Measurements from ENCODE around the gene VLDLR.
A peak's percentile ranks its signal among the peaks of the same experiment; 100 is the strongest.

Gene VLDLR

DNA sequence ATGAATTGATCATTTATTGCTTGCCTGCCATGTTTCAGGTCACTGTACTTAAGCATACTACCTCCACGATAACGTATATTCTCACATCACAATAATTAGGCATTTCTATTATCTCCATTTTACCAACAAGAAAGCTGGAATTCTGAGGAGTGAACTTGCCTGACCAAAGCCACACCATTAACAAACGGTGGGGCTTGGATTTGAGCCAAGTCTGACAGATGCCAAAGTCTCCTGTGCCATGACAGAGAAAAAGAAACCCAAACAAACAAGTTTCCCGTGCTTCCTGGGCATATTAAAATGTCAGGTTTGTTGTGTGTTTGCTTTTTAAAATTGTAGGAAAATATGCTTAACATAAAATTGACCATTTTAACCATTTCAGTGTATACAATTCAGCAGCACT lies 54.9 kb downstream of the VLDLR start:
- Histone ChIP-seq H3K4me3 (ENCODE audit: low read depth in 1 of 5, low read length in 5 of 5) (no peak overlapping the region), H3K36me3 (ENCODE audit: control insufficient read depth in 5 of 5, insufficient read depth in 5 of 5, low read length in 5 of 5) (no peaks in the 10 kb centered on the region), H3K4me1 (ENCODE audit: control insufficient read depth in 5 of 5, insufficient read depth in 5 of 5, low read length in 5 of 5) (peaks cover 0 to 15% (median 5%) of the 10 kb centered on the region in 5 donors), H3K27me3 (ENCODE audit: control insufficient read depth in 5 of 5, insufficient read depth in 4 of 5, low read length in 5 of 5) (no peaks in the 10 kb centered on the region), H3K27ac (ENCODE audit: low read depth, low read length) (no peak overlapping the region), H3K9me3 (ENCODE audit: control insufficient read depth in 5 of 5, low read length in 5 of 5) (no peaks in the 10 kb centered on the region), H3K9ac (ENCODE audit: low read length in 5 of 5) (no peak overlapping the region)

GRCh38 chr9:2677915-2678889 lies 56.6 kb downstream of the VLDLR start:
- Histone ChIP-seq H3K27ac (ENCODE audit: low read depth, low read length) (no peak overlapping the region), H3K27me3 (ENCODE audit: control insufficient read depth in 5 of 5, insufficient read depth in 4 of 5, low read length in 5 of 5) (no peaks in the 10 kb centered on the region), H3K4me3 (ENCODE audit: low read depth in 1 of 5, low read length in 5 of 5) (peak overlapping the region in 2 of 5 donors; percentile 4 to 18), H3K9ac (ENCODE audit: low read length in 5 of 5) (no peak overlapping the region), H3K9me3 (ENCODE audit: control insufficient read depth in 5 of 5, low read length in 5 of 5) (no peaks in the 10 kb centered on the region), H3K4me1 (ENCODE audit: control insufficient read depth in 5 of 5, insufficient read depth in 5 of 5, low read length in 5 of 5) (peaks cover 0 to 13% (median 5%) of the 10 kb centered on the region in 5 donors), H3K36me3 (ENCODE audit: control insufficient read depth in 5 of 5, insufficient read depth in 5 of 5, low read length in 5 of 5) (no peaks in the 10 kb centered on the region)

DNA sequence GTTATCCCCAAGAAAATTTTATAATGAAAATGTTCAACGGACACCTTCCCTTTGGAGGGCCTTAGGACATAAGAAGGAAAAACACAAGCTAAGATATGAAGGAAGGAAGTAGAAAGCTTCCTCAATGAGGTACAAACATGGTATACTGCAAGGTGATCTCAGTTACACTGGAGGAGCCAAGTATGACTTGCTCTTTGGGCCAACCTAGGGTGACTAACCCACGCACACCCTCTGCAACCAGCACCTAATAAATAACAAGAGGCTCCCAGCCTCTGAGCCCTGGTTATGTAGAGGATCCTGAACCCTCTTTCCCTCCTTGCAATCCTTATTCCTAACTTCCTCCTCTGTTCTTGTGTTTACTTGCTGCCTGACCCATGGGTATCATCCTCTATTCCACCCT lies 57.4 kb downstream of the VLDLR start:
- Histone ChIP-seq H3K27ac (ENCODE audit: low read depth, low read length) (no peak overlapping the region), H3K9ac (ENCODE audit: low read length in 5 of 5) (no peak overlapping the region)

GRCh38 chr9:2681981-2682380 lies 60.4 kb downstream of the VLDLR start:
- peaks cover 0 to 12% (median 4%) of the 10 kb centered on the region in 5 donors for H3K4me1 ChIP-seq (ENCODE audit: control insufficient read depth in 5 of 5, insufficient read depth in 5 of 5, low read length in 5 of 5)
- H3K27me3 ChIP-seq (ENCODE audit: control insufficient read depth in 5 of 5, insufficient read depth in 4 of 5, low read length in 5 of 5) = no peaks in the 10 kb centered on the region
- no peaks in the 10 kb centered on the region for H3K9me3 ChIP-seq (ENCODE audit: control insufficient read depth in 5 of 5, low read length in 5 of 5)
- no peaks in the 10 kb centered on the region for H3K36me3 ChIP-seq (ENCODE audit: control insufficient read depth in 5 of 5, insufficient read depth in 5 of 5, low read length in 5 of 5)
- H3K4me3 ChIP-seq (ENCODE audit: low read depth in 1 of 5, low read length in 5 of 5) = no peak overlapping the region
- H3K27ac ChIP-seq (ENCODE audit: low read depth, low read length) = no peak overlapping the region
- no peak overlapping the region for H3K9ac ChIP-seq (ENCODE audit: low read length in 5 of 5)

More for the DNA sequence above, 57.4 kb downstream of the VLDLR start:
- Histone ChIP-seq H3K27me3 (ENCODE audit: control insufficient read depth in 5 of 5, insufficient read depth in 4 of 5, low read length in 5 of 5) (no peaks in the 10 kb centered on the region), H3K4me3 (ENCODE audit: low read depth in 1 of 5, low read length in 5 of 5) (no peak overlapping the region), H3K4me1 (ENCODE audit: control insufficient read depth in 5 of 5, insufficient read depth in 5 of 5, low read length in 5 of 5) (peaks cover 0 to 12% (median 5%) of the 10 kb centered on the region in 5 donors), H3K9me3 (ENCODE audit: control insufficient read depth in 5 of 5, low read length in 5 of 5) (no peaks in the 10 kb centered on the region), H3K36me3 (ENCODE audit: control insufficient read depth in 5 of 5, insufficient read depth in 5 of 5, low read length in 5 of 5) (no peaks in the 10 kb centered on the region)

- no peaks in the 10 kb centered on the region for H3K36me3 ChIP-seq (ENCODE audit: control insufficient read depth in 5 of 5, insufficient read depth in 5 of 5, low read length in 5 of 5)
- H3K27me3 ChIP-seq (ENCODE audit: control insufficient read depth in 5 of 5, insufficient read depth in 4 of 5, low read length in 5 of 5) = no peaks in the 10 kb centered on the region
- no peak overlapping the region for H3K27ac ChIP-seq (ENCODE audit: low read depth, low read length)
- H3K4me3 ChIP-seq (ENCODE audit: low read depth in 1 of 5, low read length in 5 of 5) = no peak overlapping the region
- H3K9me3 ChIP-seq (ENCODE audit: control insufficient read depth in 5 of 5, low read length in 5 of 5) = no peaks in the 10 kb centered on the region
- H3K9ac ChIP-seq (ENCODE audit: low read length in 5 of 5) = no peak overlapping the region
- peaks cover 0 to 10% (median 0%) of the 10 kb centered on the region in 5 donors for H3K4me1 ChIP-seq (ENCODE audit: control insufficient read depth in 5 of 5, insufficient read depth in 5 of 5, low read length in 5 of 5)
These were observed 65.3 kb downstream of the VLDLR start for GRCh38 chr9:2686911-2687310.

DNA sequence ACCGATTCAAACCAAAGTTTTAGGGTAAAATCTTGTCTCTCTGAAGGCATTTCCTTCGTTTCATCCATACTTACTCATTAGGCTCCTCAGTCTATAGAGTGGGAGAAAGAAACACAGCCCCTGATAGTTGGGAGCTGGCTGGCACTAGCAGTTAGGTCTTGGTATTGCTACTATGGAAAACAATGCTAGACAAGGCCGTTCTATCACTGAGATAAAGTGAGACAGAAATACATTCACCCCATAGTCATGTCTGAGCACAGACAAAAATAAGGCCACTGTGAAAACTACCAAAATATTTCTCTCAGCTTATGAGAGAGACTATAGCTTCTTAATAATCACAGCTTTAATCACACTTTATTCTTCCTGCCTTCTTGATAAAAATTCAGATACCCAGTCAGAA lies 67.0 kb downstream of the VLDLR start:
- no peaks in the 10 kb centered on the region for H3K9me3 ChIP-seq (ENCODE audit: control insufficient read depth in 5 of 5, low read length in 5 of 5)
- no peak overlapping the region for H3K27ac ChIP-seq (ENCODE audit: low read depth, low read length)
- H3K4me1 ChIP-seq (ENCODE audit: control insufficient read depth in 5 of 5, insufficient read depth in 5 of 5, low read length in 5 of 5) = peaks cover 0 to 12% (median 0%) of the 10 kb centered on the region in 5 donors
- no peak overlapping the region for H3K4me3 ChIP-seq (ENCODE audit: low read depth in 1 of 5, low read length in 5 of 5)
- no peaks in the 10 kb centered on the region for H3K27me3 ChIP-seq (ENCODE audit: control insufficient read depth in 5 of 5, insufficient read depth in 4 of 5, low read length in 5 of 5)
- no peak overlapping the region for H3K9ac ChIP-seq (ENCODE audit: low read length in 5 of 5)
- no peaks in the 10 kb centered on the region for H3K36me3 ChIP-seq (ENCODE audit: control insufficient read depth in 5 of 5, insufficient read depth in 5 of 5, low read length in 5 of 5)

- Histone ChIP-seq H3K27me3 (ENCODE audit: control insufficient read depth in 5 of 5, insufficient read depth in 4 of 5, low read length in 5 of 5) (no peaks in the 10 kb centered on the region), H3K4me3 (ENCODE audit: low read depth in 1 of 5, low read length in 5 of 5) (no peak overlapping the region), H3K4me1 (ENCODE audit: control insufficient read depth in 5 of 5, insufficient read depth in 5 of 5, low read length in 5 of 5) (peaks cover 0 to 12% (median 0%) of the 10 kb centered on the region in 5 donors), H3K27ac (ENCODE audit: low read depth, low read length) (no peak overlapping the region), H3K36me3 (ENCODE audit: control insufficient read depth in 5 of 5, insufficient read depth in 5 of 5, low read length in 5 of 5) (no peaks in the 10 kb centered on the region), H3K9ac (ENCODE audit: low read length in 5 of 5) (no peak overlapping the region), H3K9me3 (ENCODE audit: control insufficient read depth in 5 of 5, low read length in 5 of 5) (no peaks in the 10 kb centered on the region)
These were observed 69.6 kb downstream of the VLDLR start for GRCh38 chr9:2691212-2691611.

GRCh38 chr9:2691626-2692025 lies 70.0 kb downstream of the VLDLR start:
- H3K4me1 ChIP-seq (ENCODE audit: control insufficient read depth in 5 of 5, insufficient read depth in 5 of 5, low read length in 5 of 5) = peaks cover 0 to 12% (median 0%) of the 10 kb centered on the region in 5 donors
- no peak overlapping the region for H3K9ac ChIP-seq (ENCODE audit: low read length in 5 of 5)
- no peaks in the 10 kb centered on the region for H3K9me3 ChIP-seq (ENCODE audit: control insufficient read depth in 5 of 5, low read length in 5 of 5)
- H3K36me3 ChIP-seq (ENCODE audit: control insufficient read depth in 5 of 5, insufficient read depth in 5 of 5, low read length in 5 of 5) = no peaks in the 10 kb centered on the region
- no peak overlapping the region for H3K27ac ChIP-seq (ENCODE audit: low read depth, low read length)
- no peak overlapping the region for H3K4me3 ChIP-seq (ENCODE audit: low read depth in 1 of 5, low read length in 5 of 5)
- H3K27me3 ChIP-seq (ENCODE audit: control insufficient read depth in 5 of 5, insufficient read depth in 4 of 5, low read length in 5 of 5) = no peaks in the 10 kb centered on the region

GRCh38 chr9:2693056-2693455 lies 71.5 kb downstream of the VLDLR start:
- peaks cover 0 to 12% (median 8%) of the 10 kb centered on the region in 5 donors for H3K4me1 ChIP-seq (ENCODE audit: control insufficient read depth in 5 of 5, insufficient read depth in 5 of 5, low read length in 5 of 5)

GRCh38 chr9:2697492-2697891 lies 75.9 kb downstream of the VLDLR start:
- Histone ChIP-seq H3K27me3 (ENCODE audit: control insufficient read depth in 5 of 5, insufficient read depth in 4 of 5, low read length in 5 of 5) (no peaks in the 10 kb centered on the region), H3K9me3 (ENCODE audit: control insufficient read depth in 5 of 5, low read length in 5 of 5) (no peaks in the 10 kb centered on the region), H3K36me3 (ENCODE audit: control insufficient read depth in 5 of 5, insufficient read depth in 5 of 5, low read length in 5 of 5) (no peaks in the 10 kb centered on the region), H3K4me1 (ENCODE audit: control insufficient read depth in 5 of 5, insufficient read depth in 5 of 5, low read length in 5 of 5) (peaks cover 0 to 33% (median 21%) of the 10 kb centered on the region in 5 donors), H3K9ac (ENCODE audit: low read length in 5 of 5) (no peak overlapping the region), H3K27ac (ENCODE audit: low read depth, low read length) (no peak overlapping the region), H3K4me3 (ENCODE audit: low read depth in 1 of 5, low read length in 5 of 5) (no peak overlapping the region)

More at GRCh38 chr9:2693056-2693455, 71.5 kb downstream of the VLDLR start:
- Histone ChIP-seq H3K27ac (ENCODE audit: low read depth, low read length) (no peak overlapping the region), H3K9ac (ENCODE audit: low read length in 5 of 5) (no peak overlapping the region), H3K36me3 (ENCODE audit: control insufficient read depth in 5 of 5, insufficient read depth in 5 of 5, low read length in 5 of 5) (no peaks in the 10 kb centered on the region), H3K4me3 (ENCODE audit: low read depth in 1 of 5, low read length in 5 of 5) (no peak overlapping the region), H3K27me3 (ENCODE audit: control insufficient read depth in 5 of 5, insufficient read depth in 4 of 5, low read length in 5 of 5) (no peaks in the 10 kb centered on the region), H3K9me3 (ENCODE audit: control insufficient read depth in 5 of 5, low read length in 5 of 5) (no peaks in the 10 kb centered on the region)
